HepG2 (cell line): ENCODE measurements around the gene ZNF221. TPM values are rescaled to one million over a fixed set of nuclear protein-coding genes. Genes with fewer than 3 reads are reported as not detected.

Experiments
- AGO2 ChIP-seq: fragments of 200-400 bp; formaldehyde crosslinking; optimal IDR thresholded peaks from 2 replicates; pipeline ENCODE3; 2017; ENCODE audit warnings: mild to moderate bottlenecking, low read depth, low read length, moderate library complexity
- GLI4 ChIP-seq: sonication (generic); formaldehyde crosslinking; IDR thresholded peaks from 2 replicates; pipeline ENCODE4 v1.5.1; 2020; ENCODE audit warnings: missing genetic modification reagents, mild to moderate bottlenecking, moderate library complexity, borderline replicate concordance
- GTF3A ChIP-seq: sonication (generic); formaldehyde crosslinking; conservative IDR thresholded peaks from 2 replicates; pipeline ENCODE4 v1.4.0; 2020; ENCODE audit warnings: mild to moderate bottlenecking, missing genetic modification reagents
- HOXA5 ChIP-seq: sonication (generic); formaldehyde crosslinking; IDR thresholded peaks from 2 replicates; pipeline ENCODE4 v1.4.0; 2020; ENCODE audit warnings: missing genetic modification reagents
- KLF11 ChIP-seq: IDR thresholded peaks from 2 replicates; pipeline ENCODE4 v1.6.1; 2016; ENCODE audit warnings: missing compliant biosample characterization
- MAZ ChIP-seq, 2 experiments: sonication (generic) in 1 of 2; formaldehyde crosslinking in 1 of 2; IDR thresholded peaks; 2 replicates each; pipeline versions ENCODE4 v1.5.0 to v1.6.1; 2012 to 2020; ENCODE audit warnings: low read depth in 2 of 2, mild to moderate bottlenecking in 2 of 2, borderline replicate concordance in 1 of 2, improper control_type of control experiment in 1 of 2, low read length in 1 of 2, missing genetic modification reagents in 1 of 2, moderate library complexity in 1 of 2
- MXD1 ChIP-seq: sonication (generic); formaldehyde crosslinking; IDR thresholded peaks from 2 replicates; pipeline ENCODE4 v1.4.0; 2020; ENCODE audit warnings: mild to moderate bottlenecking, missing genetic modification reagents
- NPAS2 ChIP-seq: sonication (generic); formaldehyde crosslinking; IDR thresholded peaks from 2 replicates; pipeline ENCODE4 v1.8.0; 2022; ENCODE audit warnings: mild to moderate bottlenecking, missing genetic modification reagents, borderline replicate concordance
- RBFOX2 ChIP-seq: fragments of 200-400 bp; formaldehyde crosslinking; IDR thresholded peaks from 2 replicates; pipeline ENCODE4 v1.6.1; 2017; ENCODE audit warnings: low read depth, mild to moderate bottlenecking, low read length
- TBX3 ChIP-seq: fragments of 450-650 bp; IDR thresholded peaks from 2 replicates; pipeline ENCODE4 v1.6.1; 2017; ENCODE audit warnings: antibody characterized with exemption, mild to moderate bottlenecking, inconsistent platforms, borderline replicate concordance
- TP53 ChIP-seq: sonication (generic); formaldehyde crosslinking; conservative IDR thresholded peaks from 2 replicates; pipeline ENCODE4 v1.4.0; 2020; ENCODE audit warnings: missing genetic modification reagents
- ZBTB39 ChIP-seq: sonication (generic); formaldehyde crosslinking; IDR thresholded peaks from 2 replicates; pipeline ENCODE4 v1.5.0; 2020; ENCODE audit warnings: missing genetic modification reagents
- ZFX ChIP-seq: sonication (generic); formaldehyde crosslinking; IDR thresholded peaks from 2 replicates; pipeline ENCODE4 v1.4.0; 2020; ENCODE audit warnings: mild to moderate bottlenecking, low read depth, missing genetic modification reagents, moderate library complexity
- ZFY ChIP-seq: sonication (generic); formaldehyde crosslinking; IDR thresholded peaks from 2 replicates; pipeline ENCODE4 v1.4.0; 2020; ENCODE audit warnings: missing genetic modification reagents
- ZGPAT ChIP-seq: IDR thresholded peaks from 2 replicates; pipeline ENCODE4 v1.6.1; 2016; ENCODE audit warnings: mild to moderate bottlenecking
- ZNF230 ChIP-seq: sonication (generic); formaldehyde crosslinking; IDR thresholded peaks from 2 replicates; pipeline ENCODE4 v1.4.0; 2020; ENCODE audit warnings: mild to moderate bottlenecking, missing genetic modification reagents
- ZNF260 ChIP-seq: sonication (generic); formaldehyde crosslinking; IDR thresholded peaks from 2 replicates; pipeline ENCODE4 v1.4.0; 2020; ENCODE audit warnings: missing genetic modification reagents, low read depth, mild to moderate bottlenecking, borderline replicate concordance
- ZNF337 ChIP-seq: sonication (generic); formaldehyde crosslinking; IDR thresholded peaks from 2 replicates; pipeline ENCODE4 v1.5.1; 2020; ENCODE audit warnings: missing genetic modification reagents, low read depth, mild to moderate bottlenecking, borderline replicate concordance
- ZNF567 ChIP-seq: sonication (generic); formaldehyde crosslinking; IDR thresholded peaks from 2 replicates; pipeline ENCODE4 v1.8.1; 2023; ENCODE audit warnings: mild to moderate bottlenecking, missing genetic modification reagents, borderline replicate concordance
- ZNF775 ChIP-seq: sonication (generic); formaldehyde crosslinking; IDR thresholded peaks from 2 replicates; pipeline ENCODE4 v1.4.0; 2020; ENCODE audit warnings: missing genetic modification reagents, mild to moderate bottlenecking, moderate library complexity, borderline replicate concordance
- polyA plus RNA-seq, 8 experiments: library from polyadenylated mRNA; depleted of rRNA in 3 of 8; stranded (reverse) in 7 of 8; unstranded in 1 of 8; fragments of >200 nt; fragmentation: Illumina TruSeq in 4 of 8; extraction: Trizol in 4 of 8; gene quantifications; 2 replicates each; pipeline versions ENCODE4 v1.2.1 to v1.2.3, GENCODE V29; 2011 to 2016; ENCODE audit warnings: low read depth in 4 of 8, missing spikeins in 1 of 8, mixed read lengths in 1 of 8; ENCODE audit not compliant: insufficient read depth in 1 of 8
- total RNA-seq, 5 experiments: library from RNA; depleted of rRNA; stranded (reverse); fragments of >200 nt; fragmentation: Illumina TruSeq; extraction: Trizol; gene quantifications; 2 replicates each; pipeline ENCODE4 v1.2.3, GENCODE V29; 2016; ENCODE audit warnings: low read depth in 1 of 5
- TF ChIP-seq, protein P1 (sequence below): sonication (generic); formaldehyde crosslinking; IDR thresholded peaks from 2 replicates; pipeline ENCODE4 v1.8.1; 2022; ENCODE audit warnings: mild to moderate bottlenecking, missing genetic modification reagents
- TF ChIP-seq, protein P2 (sequence below): sonication (generic); formaldehyde crosslinking; IDR thresholded peaks from 2 replicates; pipeline ENCODE4 v1.4.0; 2020; ENCODE audit warnings: missing genetic modification reagents; ENCODE audit errors: not compliant biosample characterization

ZNF221 gene
- total and polyA plus RNA-seq, 2 of the 13 experiments (the other 11 are each of a cell fraction or from before 2014, with no cell fraction given), result 0.48 to 3.4 TPM

DNA sequence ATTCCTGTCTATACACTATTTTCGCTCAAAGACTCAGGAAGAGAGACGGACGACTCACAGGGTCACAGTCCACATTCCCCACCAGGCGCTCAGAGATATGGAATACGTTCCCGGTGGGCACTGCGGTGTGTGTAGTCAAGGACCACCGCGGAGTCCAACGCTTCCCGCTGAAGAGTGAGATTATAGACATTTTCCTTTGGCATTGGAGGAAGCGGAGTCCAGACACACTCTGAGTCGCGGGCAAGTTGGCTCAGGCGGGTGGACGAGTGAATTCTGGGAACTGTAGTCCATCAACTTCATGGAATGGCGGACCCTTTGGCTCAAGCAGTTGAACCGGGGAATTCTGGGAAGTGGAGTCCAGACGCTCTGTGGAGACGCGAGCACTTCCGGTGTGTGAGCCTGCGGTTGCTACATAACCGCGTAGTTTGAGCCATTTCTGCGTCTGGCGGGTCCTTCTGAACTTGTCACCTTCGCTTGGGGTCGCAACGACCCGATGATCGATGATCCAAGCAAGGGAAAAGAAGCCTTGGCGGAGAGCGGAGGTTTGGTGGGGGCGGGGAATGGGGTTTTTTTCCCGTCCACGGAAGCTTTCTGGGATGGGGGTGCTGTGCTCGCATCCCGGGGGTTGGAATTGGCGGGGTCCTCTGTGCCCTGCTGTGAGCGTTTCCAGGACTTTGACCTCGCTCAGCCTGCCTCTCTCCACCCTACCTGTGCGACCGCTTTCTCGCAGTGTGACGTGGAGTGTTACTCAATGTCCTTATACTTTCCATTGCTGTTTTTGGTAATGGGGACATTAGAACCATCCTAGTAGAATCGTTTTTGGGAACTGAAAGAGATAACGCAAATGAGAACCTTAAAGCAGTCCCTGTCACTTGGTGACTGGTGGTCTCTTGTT, 51.8 kb downstream of the ZNF221 start, which contains the start of gene ZNF230 (continued):
- TF ChIP-seq, protein P1, sequence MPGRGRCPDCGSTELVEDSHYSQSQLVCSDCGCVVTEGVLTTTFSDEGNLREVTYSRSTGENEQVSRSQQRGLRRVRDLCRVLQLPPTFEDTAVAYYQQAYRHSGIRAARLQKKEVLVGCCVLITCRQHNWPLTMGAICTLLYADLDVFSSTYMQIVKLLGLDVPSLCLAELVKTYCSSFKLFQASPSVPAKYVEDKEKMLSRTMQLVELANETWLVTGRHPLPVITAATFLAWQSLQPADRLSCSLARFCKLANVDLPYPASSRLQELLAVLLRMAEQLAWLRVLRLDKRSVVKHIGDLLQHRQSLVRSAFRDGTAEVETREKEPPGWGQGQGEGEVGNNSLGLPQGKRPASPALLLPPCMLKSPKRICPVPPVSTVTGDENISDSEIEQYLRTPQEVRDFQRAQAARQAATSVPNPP (CRISPR knock-in tag), result no peak
- TF ChIP-seq NPAS2 (CRISPR knock-in tag), result no peak
- no peak; the same call in 1 of the 2 replicates for TF ChIP-seq ZFX (CRISPR knock-in tag)
- 0 out of 2 replicates have a peak, but pooled peaks have one; percentile 61 for TF ChIP-seq ZNF230
- TF ChIP-seq GLI4 (CRISPR knock-in tag), result no peak
- no peak for TF ChIP-seq ZBTB39 (CRISPR knock-in tag)
- no peak for TF ChIP-seq HOXA5
- TF ChIP-seq, protein P2, sequence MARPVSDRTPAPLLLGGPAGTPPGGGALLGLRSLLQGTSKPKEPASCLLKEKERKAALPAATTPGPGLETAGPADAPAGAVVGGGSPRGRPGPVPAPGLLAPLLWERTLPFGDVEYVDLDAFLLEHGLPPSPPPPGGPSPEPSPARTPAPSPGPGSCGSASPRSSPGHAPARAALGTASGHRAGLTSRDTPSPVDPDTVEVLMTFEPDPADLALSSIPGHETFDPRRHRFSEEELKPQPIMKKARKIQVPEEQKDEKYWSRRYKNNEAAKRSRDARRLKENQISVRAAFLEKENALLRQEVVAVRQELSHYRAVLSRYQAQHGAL, result no peak
- TF ChIP-seq ZNF775 (CRISPR knock-in tag), result no peak
- TF ChIP-seq ZNF567, result 0 out of 2 replicates have a peak, but pooled peaks have one; percentile 67
- TF ChIP-seq ZNF337 (CRISPR knock-in tag), result no peak
- no peak for TF ChIP-seq GTF3A (CRISPR knock-in tag)
- no peak for TF ChIP-seq MAZ (IDR thresholded peaks at IDR 0.05; ENCODE audit: borderline replicate concordance, low read depth, low read length)
- no peak for TF ChIP-seq MAZ (CRISPR knock-in tag; IDR thresholded peaks at IDR 0.05; ENCODE audit: low read depth)
- TF ChIP-seq RBFOX2, result 0 out of 2 replicates have a peak, but pooled peaks have one; percentile 18
- no peak for TF ChIP-seq TP53 (CRISPR knock-in tag)
- TF ChIP-seq MXD1 (CRISPR knock-in tag), result no peak
- TF ChIP-seq ZFY (CRISPR knock-in tag), result peak; percentile 48; the same call in 1 of the 2 replicates
- TF ChIP-seq ZNF260 (CRISPR knock-in tag), result no peak
- TF ChIP-seq KLF11 (CRISPR knock-in tag), result no peak
- no peak for TF ChIP-seq AGO2
- peak; percentile 40 for TF ChIP-seq ZGPAT
- no peak for TF ChIP-seq TBX3
